Caco-2 (cell line): ENCODE data around the gene COX7A2. TPM values are rescaled to one million over a fixed set of nuclear protein-coding genes. Genes with fewer than 3 reads are reported as not detected.

Source experiments
- BruUV-seq: library from RNA; stranded (reverse); fragments of 400-500 nt; replicated peaks from 2 replicates; lab custom pipeline; 2021; lab: Mats Ljungman, UMichigan
- CTCF ChIA-PET: fragments of 300-600 bp; sonication (Branson Sonifier 250); formaldehyde crosslinking; loops from one replicate; lab custom pipeline; 2022; ENCODE audit warnings: antibody characterized with exemption; lab: Charles Lee
- POLR2A ChIA-PET: fragments of 300-600 bp; sonication (Branson Sonifier 250); formaldehyde crosslinking; loops from one replicate; lab custom pipeline; 2022; ENCODE audit warnings: antibody characterized with exemption; lab: Charles Lee
- DNase-seq, 2 experiments: peaks; one replicate each; pipeline versions ENCODE4 v3.0.0 to v3.0.0-alpha.2; 2020 to 2022
- H3K27me3 ChIP-seq: replicated peaks from 2 replicates; pipeline ENCODE4 v1.6.0; 2011; ENCODE audit warnings: low read length; ENCODE audit not compliant: control insufficient read depth, insufficient read depth
- H3K36me3 ChIP-seq: 2 replicates; pipeline ENCODE4 v1.5.1; 2011; ENCODE audit warnings: low read length; ENCODE audit not compliant: control insufficient read depth, insufficient read depth
- H3K4me1 ChIP-seq: fragments of 250-450 bp; sonication (Bioruptor Pico); 2 replicates; pipeline ENCODE4 v1.5.1; 2020; ENCODE audit warnings: mild to moderate bottlenecking
- H3K4me3 ChIP-seq: 2 replicates; pipeline ENCODE4 v1.5.1; 2011; ENCODE audit warnings: low read depth, mild to moderate bottlenecking, control low read depth, low read length
- H3K9me3 ChIP-seq: fragments of 250-450 bp; sonication (Bioruptor Pico); 2 replicates; pipeline ENCODE4 v1.5.1; 2020; ENCODE audit warnings: mild to moderate bottlenecking, moderate library complexity
- H3K27ac Mint-ChIP-seq: one replicate; pipeline ENCODE4 v1.8.0; 2022; ENCODE audit warnings: mixed read lengths; ENCODE audit not compliant: unreplicated experiment
- H3K27me3 Mint-ChIP-seq: one replicate; pipeline ENCODE4 v1.8.0; 2022; ENCODE audit warnings: mixed read lengths; ENCODE audit not compliant: insufficient read depth, unreplicated experiment
- H3K36me3 Mint-ChIP-seq: one replicate; pipeline ENCODE4 v1.8.0; 2022; ENCODE audit warnings: mild to moderate bottlenecking, mixed read lengths; ENCODE audit not compliant: insufficient read depth, unreplicated experiment
- H3K4me1 Mint-ChIP-seq: one replicate; pipeline ENCODE4 v1.8.0; 2022; ENCODE audit warnings: low read depth, mixed read lengths; ENCODE audit not compliant: unreplicated experiment
- H3K4me3 Mint-ChIP-seq: one replicate; pipeline ENCODE4 v1.8.0; 2022; ENCODE audit warnings: mild to moderate bottlenecking, moderate library complexity, mixed read lengths; ENCODE audit not compliant: unreplicated experiment
- H3K9me3 Mint-ChIP-seq: one replicate; pipeline ENCODE4 v1.8.0; 2022; ENCODE audit warnings: mixed read lengths; ENCODE audit not compliant: unreplicated experiment
- intact Hi-C: fragments of 100-400 bp; cut with micrococcal nuclease; formaldehyde crosslinking; loops from one replicate; pipeline ENCODE4 v1.10.0; 2022; ENCODE audit not compliant: unreplicated experiment
- total RNA-seq: library from RNA; stranded (reverse); gene quantifications from 2 replicates; pipeline ENCODE4 v1.2.3, GENCODE V29; 2022
- TF ChIP-seq, protein P1 (sequence below), 2 experiments: fragments of 200-600 bp in 1 of 2; IDR thresholded peaks; 1 replicate in 1 of 2; 2 replicates in 1 of 2; pipeline versions ENCODE4 v1.5.1 to v1.8.0; 2011 to 2022; ENCODE audit warnings: antibody characterized with exemption in 1 of 2, control low read depth in 1 of 2, inconsistent platforms in 1 of 2, low read depth in 1 of 2, low read length in 1 of 2, mild to moderate bottlenecking in 1 of 2, moderate library complexity in 1 of 2; ENCODE audit not compliant: insufficient read depth in 1 of 2, severe bottlenecking in 1 of 2, unreplicated experiment in 1 of 2

COX7A2 gene
- total RNA-seq, 1 experiment from 2014 or later: 381 TPM

DNA sequence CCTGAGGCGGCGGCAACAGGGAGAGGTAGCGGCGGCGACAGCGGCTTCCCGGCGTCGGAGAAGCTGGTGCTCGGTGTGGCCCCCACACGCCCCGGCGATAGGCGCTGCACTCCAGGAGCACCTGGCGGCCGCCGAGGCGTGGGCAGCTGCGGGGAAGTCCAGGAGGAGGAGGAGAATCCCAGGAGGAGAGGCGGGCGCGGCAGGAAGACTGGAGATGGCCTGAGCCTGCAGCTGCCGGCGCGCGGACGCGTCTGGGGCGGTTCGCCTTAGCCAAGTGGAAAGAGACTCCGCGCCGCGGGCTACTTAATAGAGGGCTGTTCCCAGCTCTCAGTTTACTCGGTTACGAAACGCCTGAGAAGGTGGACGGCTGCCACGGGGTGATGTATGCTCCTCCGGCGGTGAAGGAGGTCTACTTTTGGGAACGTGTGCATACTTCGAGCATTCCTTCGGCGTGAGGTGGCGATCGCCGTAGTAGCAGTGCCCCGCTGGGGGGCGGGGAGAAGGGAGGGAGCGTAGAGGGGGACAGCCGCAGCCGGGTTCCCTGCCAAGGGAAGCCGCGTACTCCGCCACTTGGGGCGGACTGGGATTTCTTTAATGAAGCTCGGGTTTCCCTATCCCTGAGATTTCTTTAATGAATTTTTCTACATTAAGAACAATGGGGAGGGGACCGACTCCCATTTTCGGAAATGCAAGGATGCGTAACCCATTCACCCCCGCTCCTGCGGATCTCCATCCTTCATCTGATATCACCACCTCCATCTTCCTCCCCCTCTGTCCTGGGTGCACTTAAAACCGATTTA is 37.6 kb downstream of the COX7A2 start, which contains the start of gene COL12A1:
Gene COL12A1, minus strand, starts transcription at position 278 of the 800 bp plus-strand sequence. CDS start 3,261 bp downstream, outside the sequence.
- peak; percentile 77 to 78 for DNase-seq
- TF ChIP-seq, protein P1, sequence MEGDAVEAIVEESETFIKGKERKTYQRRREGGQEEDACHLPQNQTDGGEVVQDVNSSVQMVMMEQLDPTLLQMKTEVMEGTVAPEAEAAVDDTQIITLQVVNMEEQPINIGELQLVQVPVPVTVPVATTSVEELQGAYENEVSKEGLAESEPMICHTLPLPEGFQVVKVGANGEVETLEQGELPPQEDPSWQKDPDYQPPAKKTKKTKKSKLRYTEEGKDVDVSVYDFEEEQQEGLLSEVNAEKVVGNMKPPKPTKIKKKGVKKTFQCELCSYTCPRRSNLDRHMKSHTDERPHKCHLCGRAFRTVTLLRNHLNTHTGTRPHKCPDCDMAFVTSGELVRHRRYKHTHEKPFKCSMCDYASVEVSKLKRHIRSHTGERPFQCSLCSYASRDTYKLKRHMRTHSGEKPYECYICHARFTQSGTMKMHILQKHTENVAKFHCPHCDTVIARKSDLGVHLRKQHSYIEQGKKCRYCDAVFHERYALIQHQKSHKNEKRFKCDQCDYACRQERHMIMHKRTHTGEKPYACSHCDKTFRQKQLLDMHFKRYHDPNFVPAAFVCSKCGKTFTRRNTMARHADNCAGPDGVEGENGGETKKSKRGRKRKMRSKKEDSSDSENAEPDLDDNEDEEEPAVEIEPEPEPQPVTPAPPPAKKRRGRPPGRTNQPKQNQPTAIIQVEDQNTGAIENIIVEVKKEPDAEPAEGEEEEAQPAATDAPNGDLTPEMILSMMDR (IDR thresholded peaks at IDR 0.05; ENCODE audit: insufficient read depth in 1 of 2, low read depth in 1 of 2, low read length in 1 of 2, severe bottlenecking in 1 of 2, unreplicated experiment in 1 of 2): peak in 1 of 2 experiments; percentile 11
- CTCF ChIA-PET: interaction anchor here (1.1 to 2.2 kb wide), 4 partner anchors 12 to 271 kb away, joined by 3 to 8 read pairs (median 5); no protein-coding TSS in a partner anchor
- Mint-ChIP-seq H3K27me3 (no peaks in the 10 kb centered on the region), H3K9me3 (no peaks in the 10 kb centered on the region), H3K4me1 (peaks cover 16% of the 10 kb centered on the region), H3K36me3 (peaks cover 6% of the 10 kb centered on the region), H3K27ac (peak within 1 kb of the TSS; percentile 43), H3K4me3 (peak within 1 kb of the TSS; percentile 82)
- no peaks in the 10 kb centered on the region for H3K9me3 ChIP-seq
- no peaks in the 10 kb centered on the region for H3K36me3 ChIP-seq
- H3K4me1 ChIP-seq: peaks cover 10% of the 10 kb centered on the region
- no peaks in the 10 kb centered on the region for H3K27me3 ChIP-seq
- POLR2A ChIA-PET: no interaction called here
- TSS peak; percentile 64 for BruUV-seq
- intact Hi-C loops: loop anchor here (5.0 to 10.0 kb wide), 5 partner anchors 131 to 1529 kb away; no protein-coding TSS in a partner anchor
- H3K4me3 ChIP-seq: peak within 1 kb of the TSS; percentile 45

DNA sequence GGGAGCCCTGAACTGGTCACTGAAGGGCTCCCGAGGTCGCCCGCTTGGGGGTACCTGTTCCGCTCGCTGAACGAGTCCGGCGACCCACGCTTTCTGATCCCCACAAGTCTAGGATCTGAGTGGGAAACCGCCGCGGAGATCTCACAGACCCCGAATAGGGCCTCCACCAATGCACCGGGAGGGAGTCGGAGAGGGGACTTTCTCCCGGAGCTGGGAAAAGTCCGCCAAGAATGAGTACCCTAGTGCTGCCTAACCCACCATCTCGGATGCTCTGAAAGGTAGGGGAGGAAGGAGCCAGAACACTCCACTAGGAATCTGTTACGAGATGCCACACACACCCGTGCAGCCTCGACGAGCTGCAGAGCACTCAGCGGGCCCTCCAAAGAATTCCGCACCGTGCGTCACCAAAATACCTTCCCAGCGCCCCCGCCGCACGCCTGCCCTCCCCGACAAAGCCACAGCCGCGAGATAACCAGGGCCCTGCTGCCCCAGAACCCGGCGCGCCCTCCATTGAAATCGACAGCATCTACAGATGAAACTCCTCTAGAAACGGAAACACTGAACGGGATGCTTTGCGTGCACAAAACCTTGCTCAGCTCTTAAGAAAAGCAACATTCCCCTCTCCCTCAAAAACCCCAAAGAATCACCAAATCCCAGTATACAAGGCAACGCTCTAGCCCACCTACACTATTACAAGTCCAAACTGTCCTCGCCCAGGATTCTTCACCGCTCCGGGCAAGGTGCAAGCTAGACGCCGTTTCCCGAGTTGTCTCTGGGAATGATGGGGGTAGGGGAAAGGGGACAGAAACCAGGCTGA is 38.4 kb downstream of the COX7A2 start:
- Mint-ChIP-seq H3K27me3 (no peaks in the 10 kb centered on the region), H3K9me3 (no peaks in the 10 kb centered on the region), H3K4me3 (peak overlapping the region; percentile 82), H3K36me3 (peaks cover 6% of the 10 kb centered on the region), H3K4me1 (peaks cover 16% of the 10 kb centered on the region), H3K27ac (peak overlapping the region; percentile 43)
- H3K4me1 ChIP-seq: peaks cover 10% of the 10 kb centered on the region
- H3K9me3 ChIP-seq: no peaks in the 10 kb centered on the region
- no peaks in the 10 kb centered on the region for H3K36me3 ChIP-seq
- TF ChIP-seq, protein P1 (IDR thresholded peaks at IDR 0.05; ENCODE audit: insufficient read depth in 1 of 2, low read depth in 1 of 2, low read length in 1 of 2, severe bottlenecking in 1 of 2, unreplicated experiment in 1 of 2): no peak
- TSS peak; percentile 50 for BruUV-seq
- ChIA-PET POLR2A (interaction anchor here (0.5 kb wide), 1 partner anchor 1685 kb away, joined by 3 read pairs; no protein-coding TSS in a partner anchor), CTCF (interaction anchor here (0.6 to 2.2 kb wide), 11 partner anchors 12 to 305 kb away, joined by 3 to 8 read pairs (median 5); no protein-coding TSS in a partner anchor)
- peak overlapping the region; percentile 45 for H3K4me3 ChIP-seq
- H3K27me3 ChIP-seq: no peaks in the 10 kb centered on the region
- intact Hi-C loops: loop anchor here (1.0 to 10.0 kb wide), 11 partner anchors 22 to 1528 kb away; no protein-coding TSS in a partner anchor
- DNase-seq: peak; percentile 46 to 52
